ENCODE results near the gene CCDC169.

The CCDC169 gene

GRCh38 chr13:36192166-36192565 is 105.4 kb downstream of the CCDC169 start:
- peak; percentile 7 for DNase-seq (ENCODE audit: low read depth, low spot score)
- in situ Hi-C loops (cut with HindIII; ENCODE audit: low sequenced_read_pairs) = no loop called here
- no peak overlapping the region for H3K4me3 ChIP-seq (ENCODE audit: low read depth, low read length)
- TF ChIP-seq CTCF (IDR thresholded peaks at IDR 0.05; ENCODE audit: low read depth, low read length) = no peak

- no peak overlapping the region for H3K4me3 ChIP-seq (ENCODE audit: low read depth, low read length)
- TF ChIP-seq CTCF (IDR thresholded peaks at IDR 0.05; ENCODE audit: low read depth, low read length) = no peak
- peak; percentile 38 for DNase-seq (ENCODE audit: low read depth, low spot score)
- in situ Hi-C loops (cut with HindIII; ENCODE audit: low sequenced_read_pairs) = no loop called here
Observed at GRCh38 chr13:36190771-36191170, 106.8 kb downstream of the CCDC169 start.

GRCh38 chr13:36188441-36188840 is 109.2 kb downstream of the CCDC169 start:
- TF ChIP-seq CTCF (IDR thresholded peaks at IDR 0.05; ENCODE audit: low read depth, low read length) = no peak
- DNase-seq (ENCODE audit: low read depth, low spot score) = no peak
- no peak overlapping the region for H3K4me3 ChIP-seq (ENCODE audit: low read depth, low read length)
- in situ Hi-C loops (cut with HindIII; ENCODE audit: low sequenced_read_pairs) = no loop called here

- in situ Hi-C loops (cut with HindIII; ENCODE audit: low sequenced_read_pairs) = no loop called here
- TF ChIP-seq CTCF (IDR thresholded peaks at IDR 0.05; ENCODE audit: low read depth, low read length) = no peak
- no peak for DNase-seq (ENCODE audit: low read depth, low spot score)
- no peak overlapping the region for H3K4me3 ChIP-seq (ENCODE audit: low read depth, low read length)
Observed at GRCh38 chr13:36183901-36184300, 113.7 kb downstream of the CCDC169 start.
